Activated CD8-positive, alpha-beta T cell treated with anti-CD3 and anti-CD28 coated beads for 36 hours (primary cell): ENCODE measurements around the gene PLD1. TPM values are rescaled to one million over a fixed set of nuclear protein-coding genes. Genes with fewer than 3 reads are reported as not detected.

Experiments used
- ATAC-seq: fragments of 200-7000 bp; cut with Tn5 transposase; one replicate; pipeline ENCODE4 v1.10.0; 2021; ENCODE audit warnings: mild to moderate bottlenecking, moderate library complexity
- CTCF ChIA-PET: fragments of 350-600 bp; sonication (Branson Sonifier 250); formaldehyde crosslinking; loops from one replicate; lab custom pipeline; 2021; ENCODE audit warnings: antibody characterized with exemption; lab: Charles Lee
- POLR2A ChIA-PET: fragments of 350-600 bp; sonication (Branson Sonifier 250); formaldehyde crosslinking; loops from one replicate; lab custom pipeline; 2021; ENCODE audit warnings: antibody characterized with exemption; lab: Charles Lee
- DNase-seq: peaks from one replicate; pipeline ENCODE4 v3.0.0-alpha.2; 2020
- H3K27ac Mint-ChIP-seq: one replicate; pipeline ENCODE4 v1.8.0; 2021; ENCODE audit warnings: mild to moderate bottlenecking, mixed read lengths
- H3K27me3 Mint-ChIP-seq: one replicate; pipeline ENCODE4 v1.8.0; 2021; ENCODE audit warnings: mixed read lengths
- H3K36me3 Mint-ChIP-seq: one replicate; pipeline ENCODE4 v1.8.0; 2021; ENCODE audit warnings: low read depth, mixed read lengths
- H3K4me1 Mint-ChIP-seq: one replicate; pipeline ENCODE4 v1.8.0; 2021; ENCODE audit warnings: low read depth, mixed read lengths
- H3K4me3 Mint-ChIP-seq: one replicate; pipeline ENCODE4 v1.8.0; 2021; ENCODE audit warnings: mild to moderate bottlenecking, moderate library complexity, mixed read lengths
- H3K9me3 Mint-ChIP-seq: one replicate; pipeline ENCODE4 v1.8.0; 2021; ENCODE audit warnings: mixed read lengths
- CTCF ChIP-seq: fragments of 200-600 bp; IDR thresholded peaks from one replicate; pipeline ENCODE4 v1.8.0; 2022; ENCODE audit warnings: antibody characterized with exemption, mild to moderate bottlenecking
- intact Hi-C: fragments of 100-400 bp; cut with micrococcal nuclease; formaldehyde crosslinking; loops from one replicate; pipeline ENCODE4 v1.10.0; 2022
- total RNA-seq, 2 experiments: library from RNA; stranded (reverse); gene quantifications; one replicate each; pipeline ENCODE4 v1.2.3, GENCODE V29; 2021

The PLD1 gene
- total RNA-seq, 2 experiments from 2014 or later = 0.86 to 1.2 TPM

DNA sequence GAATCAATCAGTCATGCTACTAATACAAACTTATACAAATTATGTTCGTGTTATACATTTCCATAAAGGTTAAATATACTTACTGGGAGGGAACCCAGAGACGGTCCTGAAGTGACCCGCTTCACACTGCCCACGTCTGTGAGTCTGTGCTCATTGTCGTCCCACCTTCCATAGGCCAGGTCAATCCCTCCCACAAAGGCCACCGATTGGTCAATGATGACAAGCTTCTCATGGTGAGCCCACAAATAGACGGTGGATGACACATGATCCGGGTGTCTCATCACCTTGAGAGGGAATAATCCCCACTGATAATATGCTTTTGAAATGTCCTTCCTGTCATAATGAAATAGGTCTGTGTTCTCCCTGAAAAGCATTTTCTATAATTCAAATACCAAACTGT, 121.7 kb downstream of the PLD1 start:
- POLR2A ChIA-PET = no interaction called here
- Mint-ChIP-seq H3K9me3 (no peaks in the 10 kb centered on the region), H3K36me3 (no peaks in the 10 kb centered on the region), H3K4me3 (no peak overlapping the region), H3K27me3 (peaks cover 18% of the 10 kb centered on the region), H3K4me1 (peaks cover 12% of the 10 kb centered on the region), H3K27ac (no peak overlapping the region)
- CTCF ChIA-PET = interaction anchor here (1.0 to 1.3 kb wide), 2 partner anchors 31 to 84 kb away, joined by 3 to 6 read pairs; no protein-coding TSS in a partner anchor
- intact Hi-C loops = no loop called here
- DNase-seq (no peak), ATAC-seq (no peak)
- no peak for TF ChIP-seq CTCF

DNA sequence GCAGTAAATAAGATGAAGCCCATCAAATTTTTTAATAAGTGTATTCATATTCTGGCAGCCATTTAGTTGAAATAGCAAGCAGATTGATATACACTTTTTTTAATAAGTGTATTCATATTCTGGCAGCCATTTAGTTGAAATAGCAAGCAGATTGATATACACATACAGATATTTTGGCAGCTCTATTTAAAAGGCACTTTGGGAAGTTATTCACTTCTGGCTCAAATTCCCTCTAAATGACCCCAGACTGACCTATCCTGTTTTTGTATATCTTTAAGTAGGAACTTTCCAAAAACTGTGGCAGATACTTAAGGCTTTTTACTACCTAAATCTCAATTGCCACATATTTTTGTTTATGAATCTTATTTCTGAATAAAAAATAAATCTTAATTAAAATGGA, 122.3 kb downstream of the PLD1 start:
- TF ChIP-seq CTCF = no peak
- CTCF ChIA-PET = interaction anchor here (0.7 to 1.3 kb wide), 3 partner anchors 30 to 99 kb away, joined by 3 to 6 read pairs (median 3); no protein-coding TSS in a partner anchor
- intact Hi-C loops = no loop called here
- POLR2A ChIA-PET = no interaction called here
- Mint-ChIP-seq H3K4me3 (no peak overlapping the region), H3K27me3 (peaks cover 19% of the 10 kb centered on the region), H3K36me3 (no peaks in the 10 kb centered on the region), H3K4me1 (peaks cover 12% of the 10 kb centered on the region), H3K27ac (no peak overlapping the region), H3K9me3 (no peaks in the 10 kb centered on the region)
- no peak for ATAC-seq
- no peak for DNase-seq

DNA sequence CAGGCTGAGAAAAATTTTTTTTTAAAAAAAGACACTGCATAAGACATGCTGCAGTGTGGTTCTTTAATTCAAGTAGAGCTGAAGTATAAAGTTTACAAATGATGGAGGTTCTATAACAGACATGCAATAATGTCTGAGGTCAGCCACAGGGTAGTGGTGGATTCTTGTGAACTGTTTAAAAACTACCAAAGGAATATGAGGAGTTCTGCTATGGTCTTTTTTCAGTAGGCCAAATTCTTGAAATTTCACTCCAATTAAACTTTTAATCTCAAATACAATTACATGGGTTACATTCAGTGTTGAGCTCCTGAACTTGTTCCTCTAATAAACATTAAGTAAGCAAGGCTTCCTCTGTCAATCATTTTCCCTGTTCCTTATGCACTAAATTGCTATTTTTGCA, 122.7 kb downstream of the PLD1 start:
- no peak overlapping the region for H3K27ac Mint-ChIP-seq
- intact Hi-C loops = no loop called here
- H3K36me3 Mint-ChIP-seq = no peaks in the 10 kb centered on the region
- H3K9me3 Mint-ChIP-seq = no peaks in the 10 kb centered on the region
- no peak for TF ChIP-seq CTCF
- ChIA-PET POLR2A (no interaction called here), CTCF (interaction anchor here (0.7 to 1.0 kb wide), 2 partner anchors 85 to 99 kb away, joined by 3 to 6 read pairs; no protein-coding TSS in a partner anchor)
- ATAC-seq (no peak), DNase-seq (no peak)
- H3K4me1 Mint-ChIP-seq = peaks cover 12% of the 10 kb centered on the region
- peaks cover 19% of the 10 kb centered on the region for H3K27me3 Mint-ChIP-seq
- H3K4me3 Mint-ChIP-seq = no peak overlapping the region

- Mint-ChIP-seq H3K9me3 (no peaks in the 10 kb centered on the region), H3K4me3 (no peak overlapping the region), H3K36me3 (no peaks in the 10 kb centered on the region), H3K4me1 (peaks cover 12% of the 10 kb centered on the region), H3K27me3 (peaks cover 19% of the 10 kb centered on the region), H3K27ac (no peak overlapping the region)
- DNase-seq (no peak), ATAC-seq (no peak)
- POLR2A ChIA-PET = no interaction called here
- TF ChIP-seq CTCF = no peak
- CTCF ChIA-PET = no interaction called here
- intact Hi-C loops = no loop called here
Observed at GRCh38 chr3:171687064-171687463, 123.2 kb downstream of the PLD1 start.

- Mint-ChIP-seq H3K27ac (no peak overlapping the region), H3K4me1 (peaks cover 5% of the 10 kb centered on the region), H3K4me3 (no peak overlapping the region), H3K36me3 (no peaks in the 10 kb centered on the region), H3K27me3 (peaks cover 17% of the 10 kb centered on the region), H3K9me3 (no peaks in the 10 kb centered on the region)
- ChIA-PET POLR2A (no interaction called here), CTCF (interaction anchor here (1.2 kb wide), 1 partner anchor 39 kb away, joined by 3 read pairs; no protein-coding TSS in a partner anchor)
- TF ChIP-seq CTCF = no peak
- ATAC-seq (no peak), DNase-seq (no peak)
- intact Hi-C loops = no loop called here
Observed at GRCh38 chr3:171685116-171685895, 125.0 kb downstream of the PLD1 start.
